Activated CD4-positive, alpha-beta T cell treated with anti-CD3 and anti-CD28 coated beads, Interleukin-2, amount 10 ng/mL, durations not matched to agents 7 days and 5 days (primary cell): Measurements from ENCODE around the gene ACOT8. TPM values are rescaled to one million over a fixed set of nuclear protein-coding genes. Genes with fewer than 3 reads are reported as not detected.
A peak's percentile ranks its signal among the peaks of the same experiment; 100 is the strongest.

Experiments used
- CTCF ChIA-PET: fragments of 350-600 bp; sonication (Branson Sonifier 250); formaldehyde crosslinking; loops from one replicate; lab custom pipeline; 2021; ENCODE audit warnings: antibody characterized with exemption; lab: Charles Lee
- POLR2A ChIA-PET: fragments of 350-600 bp; sonication (Branson Sonifier 250); formaldehyde crosslinking; loops from one replicate; lab custom pipeline; 2021; ENCODE audit warnings: antibody characterized with exemption; lab: Charles Lee
- DNase-seq: peaks from one replicate; pipeline ENCODE4 v3.0.0-alpha.2; 2020
- H3K27ac Mint-ChIP-seq: one replicate; pipeline ENCODE4 v1.8.0; 2021; ENCODE audit warnings: mild to moderate bottlenecking, moderate library complexity, mixed read lengths
- H3K27me3 Mint-ChIP-seq: one replicate; pipeline ENCODE4 v1.8.0; 2021; ENCODE audit warnings: mixed read lengths
- H3K36me3 Mint-ChIP-seq: one replicate; pipeline ENCODE4 v1.8.0; 2021; ENCODE audit warnings: low read depth, mixed read lengths
- H3K4me1 Mint-ChIP-seq: one replicate; pipeline ENCODE4 v1.8.0; 2021; ENCODE audit warnings: mixed read lengths
- H3K4me3 Mint-ChIP-seq: one replicate; pipeline ENCODE4 v1.8.0; 2021; ENCODE audit warnings: mild to moderate bottlenecking, moderate library complexity, mixed read lengths
- H3K9me3 Mint-ChIP-seq: one replicate; pipeline ENCODE4 v1.8.0; 2021; ENCODE audit warnings: mixed read lengths
- total RNA-seq, 2 experiments: library from RNA; stranded (reverse); gene quantifications; one replicate each; pipeline ENCODE4 v1.2.3, GENCODE V29; 2021

Gene ACOT8
- total RNA-seq, 2 experiments from 2014 or later: 35.0 to 35.6 TPM

- peaks cover 20% of the 10 kb centered on the region for H3K4me1 Mint-ChIP-seq
- peak overlapping the region; percentile 90 for H3K27ac Mint-ChIP-seq
- POLR2A ChIA-PET: no interaction called here
- H3K36me3 Mint-ChIP-seq: peaks cover 33% of the 10 kb centered on the region
- H3K27me3 Mint-ChIP-seq: no peaks in the 10 kb centered on the region
- peak; percentile 17 for DNase-seq
- H3K9me3 Mint-ChIP-seq: no peaks in the 10 kb centered on the region
- CTCF ChIA-PET: interaction anchor here (0.7 to 2.5 kb wide), 3 partner anchors 12 to 178 kb away, joined by 3 to 12 read pairs (median 3); no protein-coding TSS in a partner anchor
- peak overlapping the region; percentile 80 for H3K4me3 Mint-ChIP-seq
These were observed 64.7 kb downstream of the ACOT8 start for GRCh38 chr20:45792317-45793118.

Other genes with a start within 250 kb of the ACOT8 start
- not detected for gene WFDC10A, start 227.7 kb downstream of the ACOT8 start, total RNA-seq
- gene WFDC9, start 226.1 kb downstream of the ACOT8 start, total RNA-seq: not detected
- not detected for gene WFDC11, start 187.2 kb downstream of the ACOT8 start, total RNA-seq
- not detected for gene WFDC13, start 155.4 kb downstream of the ACOT8 start, total RNA-seq
- not detected for gene WFDC10B, start 152.4 kb downstream of the ACOT8 start, total RNA-seq
- not detected for gene SPINT4, start 135.0 kb downstream of the ACOT8 start, total RNA-seq
- gene WFDC3, start 65.5 kb downstream of the ACOT8 start, total RNA-seq: not detected
- gene DNTTIP1, start 65.4 kb downstream of the ACOT8 start, total RNA-seq: 10 to 100 TPM; 32.0 to 33.5 TPM
- gene UBE2C, start 44.7 kb downstream of the ACOT8 start, total RNA-seq: 100 to 1,000 TPM; 232 to 244 TPM
- not detected for gene TNNC2, start 30.1 kb downstream of the ACOT8 start, total RNA-seq
- under 1 TPM; 0.72 to 0.87 TPM for gene SNX21, start 23.6 kb downstream of the ACOT8 start, total RNA-seq
- gene ZSWIM3, start 222 bp upstream of the ACOT8 start, total RNA-seq: 1 to 10 TPM; 6.2 to 6.4 TPM
- 10 to 100 TPM in 1 of 2 experiments, 1 to 10 TPM in 1; 9.8 to 11.5 TPM for gene ZSWIM1, start 23.8 kb upstream of the ACOT8 start, total RNA-seq
- under 1 TPM; 0.56 to 0.84 TPM for gene SPATA25, start 30.2 kb upstream of the ACOT8 start, total RNA-seq
- 1 to 10 TPM; 2.6 TPM for gene NEURL2, start 33.8 kb upstream of the ACOT8 start, total RNA-seq
- 10 to 100 TPM; 64.9 to 76.3 TPM for gene CTSA, start 33.9 kb upstream of the ACOT8 start, total RNA-seq
- under 1 TPM; 0.81 to 0.82 TPM for gene PLTP, start 54.8 kb upstream of the ACOT8 start, total RNA-seq
- gene PCIF1, start 77.3 kb upstream of the ACOT8 start, total RNA-seq: 10 to 100 TPM; 44.0 to 44.6 TPM
- 10 to 100 TPM; 40.4 to 41.2 TPM for gene ZNF335, start 114.8 kb upstream of the ACOT8 start, total RNA-seq
- gene MMP9, start 151.5 kb upstream of the ACOT8 start, total RNA-seq: not detected
- under 1 TPM; 0.42 to 0.87 TPM for gene SLC12A5, start 171.8 kb upstream of the ACOT8 start, total RNA-seq
- gene NCOA5, start 232.6 kb upstream of the ACOT8 start, total RNA-seq: 10 to 100 TPM; 30.9 to 35.0 TPM